Measurements from ENCODE around the gene NADK2. TPM values are rescaled to one million over a fixed set of nuclear protein-coding genes. Genes with fewer than 3 reads are reported as not detected.
A peak's percentile ranks its signal among the peaks of the same experiment; 100 is the strongest.

The NADK2 gene
- total and polyA plus RNA-seq, 10 of the 15 experiments (the other 5 are each of a cell fraction or from before 2014, with no cell fraction given): 2.4 to 9.0 (median 6.3) TPM

DNA sequence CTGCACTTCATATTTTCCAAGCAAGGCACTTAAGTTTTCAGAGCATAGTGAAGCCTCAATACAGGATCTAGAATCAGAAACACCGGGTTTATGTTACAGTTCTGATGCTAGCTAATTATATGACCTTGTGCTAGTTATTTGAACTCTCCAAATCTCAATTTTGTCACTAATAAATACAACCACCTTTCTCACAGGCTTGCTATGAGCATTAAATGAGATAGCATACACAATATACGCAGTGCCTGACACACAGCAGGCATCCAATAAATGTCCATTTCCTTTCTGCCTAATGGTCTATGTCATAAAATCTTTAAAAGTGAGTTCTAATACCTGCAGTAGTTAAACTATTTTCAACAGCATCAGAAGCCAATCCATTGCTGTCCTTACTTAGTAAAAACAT, 32.9 kb downstream of the NADK2 start:
- BruUV-seq (replicated peaks): no TSS peak
- H3K4me2 ChIP-seq (ENCODE audit: control insufficient read depth, insufficient read depth): no peak overlapping the region
- CTCF ChIA-PET: no interaction called here
- H3K4me3 ChIP-seq: no peak overlapping the region
- no peak overlapping the region for H3K27ac ChIP-seq (ENCODE audit: control insufficient read depth, insufficient read depth)
- H4K20me1 ChIP-seq (ENCODE audit: control insufficient read depth, insufficient read depth): no peaks in the 10 kb centered on the region
- H3K79me2 ChIP-seq (ENCODE audit: control insufficient read depth, insufficient read depth, low read length): no peaks in the 10 kb centered on the region
- in situ Hi-C loops (cut with MboI): no loop called here
- H3K9ac ChIP-seq (ENCODE audit: control insufficient read depth, insufficient read depth, low read length): no peak overlapping the region
- peak; percentile 83 for FAIRE-seq
- TF ChIP-seq, protein P1, sequence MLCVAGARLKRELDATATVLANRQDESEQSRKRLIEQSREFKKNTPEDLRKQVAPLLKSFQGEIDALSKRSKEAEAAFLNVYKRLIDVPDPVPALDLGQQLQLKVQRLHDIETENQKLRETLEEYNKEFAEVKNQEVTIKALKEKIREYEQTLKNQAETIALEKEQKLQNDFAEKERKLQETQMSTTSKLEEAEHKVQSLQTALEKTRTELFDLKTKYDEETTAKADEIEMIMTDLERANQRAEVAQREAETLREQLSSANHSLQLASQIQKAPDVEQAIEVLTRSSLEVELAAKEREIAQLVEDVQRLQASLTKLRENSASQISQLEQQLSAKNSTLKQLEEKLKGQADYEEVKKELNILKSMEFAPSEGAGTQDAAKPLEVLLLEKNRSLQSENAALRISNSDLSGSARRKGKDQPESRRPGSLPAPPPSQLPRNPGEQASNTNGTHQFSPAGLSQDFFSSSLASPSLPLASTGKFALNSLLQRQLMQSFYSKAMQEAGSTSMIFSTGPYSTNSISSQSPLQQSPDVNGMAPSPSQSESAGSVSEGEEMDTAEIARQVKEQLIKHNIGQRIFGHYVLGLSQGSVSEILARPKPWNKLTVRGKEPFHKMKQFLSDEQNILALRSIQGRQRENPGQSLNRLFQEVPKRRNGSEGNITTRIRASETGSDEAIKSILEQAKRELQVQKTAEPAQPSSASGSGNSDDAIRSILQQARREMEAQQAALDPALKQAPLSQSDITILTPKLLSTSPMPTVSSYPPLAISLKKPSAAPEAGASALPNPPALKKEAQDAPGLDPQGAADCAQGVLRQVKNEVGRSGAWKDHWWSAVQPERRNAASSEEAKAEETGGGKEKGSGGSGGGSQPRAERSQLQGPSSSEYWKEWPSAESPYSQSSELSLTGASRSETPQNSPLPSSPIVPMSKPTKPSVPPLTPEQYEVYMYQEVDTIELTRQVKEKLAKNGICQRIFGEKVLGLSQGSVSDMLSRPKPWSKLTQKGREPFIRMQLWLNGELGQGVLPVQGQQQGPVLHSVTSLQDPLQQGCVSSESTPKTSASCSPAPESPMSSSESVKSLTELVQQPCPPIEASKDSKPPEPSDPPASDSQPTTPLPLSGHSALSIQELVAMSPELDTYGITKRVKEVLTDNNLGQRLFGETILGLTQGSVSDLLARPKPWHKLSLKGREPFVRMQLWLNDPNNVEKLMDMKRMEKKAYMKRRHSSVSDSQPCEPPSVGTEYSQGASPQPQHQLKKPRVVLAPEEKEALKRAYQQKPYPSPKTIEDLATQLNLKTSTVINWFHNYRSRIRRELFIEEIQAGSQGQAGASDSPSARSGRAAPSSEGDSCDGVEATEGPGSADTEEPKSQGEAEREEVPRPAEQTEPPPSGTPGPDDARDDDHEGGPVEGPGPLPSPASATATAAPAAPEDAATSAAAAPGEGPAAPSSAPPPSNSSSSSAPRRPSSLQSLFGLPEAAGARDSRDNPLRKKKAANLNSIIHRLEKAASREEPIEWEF (IDR thresholded peaks at IDR 0.05; ENCODE audit: insufficient replicate concordance, low read depth, low read length): no peak
- TF ChIP-seq RB1 (IDR thresholded peaks at IDR 0.05; ENCODE audit: borderline replicate concordance) (no peak), NR2C1 (IDR thresholded peaks at IDR 0.05) (no peak), SPI1 (IDR thresholded peaks at IDR 0.05; ENCODE audit: borderline replicate concordance, insufficient read depth, low read depth, low read length) (no peak), BMI1 (IDR thresholded peaks at IDR 0.05; ENCODE audit: borderline replicate concordance) (no peak), NFYA (IDR thresholded peaks at IDR 0.05; ENCODE audit: borderline replicate concordance, low read depth, low read length) (no peak), PML (IDR thresholded peaks at IDR 0.05; ENCODE audit: low read length) (no peak), CBX5 (IDR thresholded peaks at IDR 0.05; ENCODE audit: low read depth) (no peak), GATAD2B (conservative IDR thresholded peaks at IDR 0.05; ENCODE audit: low read depth) (no peak), CREM (IDR thresholded peaks at IDR 0.05; ENCODE audit: low read depth) (no peak), LARP7 (IDR thresholded peaks at IDR 0.05) (no peak)
- TF ChIP-seq, protein P2, sequence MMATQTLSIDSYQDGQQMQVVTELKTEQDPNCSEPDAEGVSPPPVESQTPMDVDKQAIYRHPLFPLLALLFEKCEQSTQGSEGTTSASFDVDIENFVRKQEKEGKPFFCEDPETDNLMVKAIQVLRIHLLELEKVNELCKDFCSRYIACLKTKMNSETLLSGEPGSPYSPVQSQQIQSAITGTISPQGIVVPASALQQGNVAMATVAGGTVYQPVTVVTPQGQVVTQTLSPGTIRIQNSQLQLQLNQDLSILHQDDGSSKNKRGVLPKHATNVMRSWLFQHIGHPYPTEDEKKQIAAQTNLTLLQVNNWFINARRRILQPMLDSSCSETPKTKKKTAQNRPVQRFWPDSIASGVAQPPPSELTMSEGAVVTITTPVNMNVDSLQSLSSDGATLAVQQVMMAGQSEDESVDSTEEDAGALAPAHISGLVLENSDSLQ (IDR thresholded peaks at IDR 0.05): no peak
- TF ChIP-seq, protein P3, sequence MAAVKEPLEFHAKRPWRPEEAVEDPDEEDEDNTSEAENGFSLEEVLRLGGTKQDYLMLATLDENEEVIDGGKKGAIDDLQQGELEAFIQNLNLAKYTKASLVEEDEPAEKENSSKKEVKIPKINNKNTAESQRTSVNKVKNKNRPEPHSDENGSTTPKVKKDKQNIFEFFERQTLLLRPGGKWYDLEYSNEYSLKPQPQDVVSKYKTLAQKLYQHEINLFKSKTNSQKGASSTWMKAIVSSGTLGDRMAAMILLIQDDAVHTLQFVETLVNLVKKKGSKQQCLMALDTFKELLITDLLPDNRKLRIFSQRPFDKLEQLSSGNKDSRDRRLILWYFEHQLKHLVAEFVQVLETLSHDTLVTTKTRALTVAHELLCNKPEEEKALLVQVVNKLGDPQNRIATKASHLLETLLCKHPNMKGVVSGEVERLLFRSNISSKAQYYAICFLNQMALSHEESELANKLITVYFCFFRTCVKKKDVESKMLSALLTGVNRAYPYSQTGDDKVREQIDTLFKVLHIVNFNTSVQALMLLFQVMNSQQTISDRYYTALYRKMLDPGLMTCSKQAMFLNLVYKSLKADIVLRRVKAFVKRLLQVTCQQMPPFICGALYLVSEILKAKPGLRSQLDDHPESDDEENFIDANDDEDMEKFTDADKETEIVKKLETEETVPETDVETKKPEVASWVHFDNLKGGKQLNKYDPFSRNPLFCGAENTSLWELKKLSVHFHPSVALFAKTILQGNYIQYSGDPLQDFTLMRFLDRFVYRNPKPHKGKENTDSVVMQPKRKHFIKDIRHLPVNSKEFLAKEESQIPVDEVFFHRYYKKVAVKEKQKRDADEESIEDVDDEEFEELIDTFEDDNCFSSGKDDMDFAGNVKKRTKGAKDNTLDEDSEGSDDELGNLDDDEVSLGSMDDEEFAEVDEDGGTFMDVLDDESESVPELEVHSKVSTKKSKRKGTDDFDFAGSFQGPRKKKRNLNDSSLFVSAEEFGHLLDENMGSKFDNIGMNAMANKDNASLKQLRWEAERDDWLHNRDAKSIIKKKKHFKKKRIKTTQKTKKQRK (IDR thresholded peaks at IDR 0.05; ENCODE audit: low read depth, low read length): no peak
- TF ChIP-seq, protein P4, sequence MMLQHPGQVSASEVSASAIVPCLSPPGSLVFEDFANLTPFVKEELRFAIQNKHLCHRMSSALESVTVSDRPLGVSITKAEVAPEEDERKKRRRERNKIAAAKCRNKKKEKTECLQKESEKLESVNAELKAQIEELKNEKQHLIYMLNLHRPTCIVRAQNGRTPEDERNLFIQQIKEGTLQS (IDR thresholded peaks at IDR 0.05; ENCODE audit: borderline replicate concordance, extremely low read depth, low read depth, low read length): no peak
- H3K36me3 ChIP-seq (ENCODE audit: control insufficient read depth in 2 of 2, insufficient read depth in 2 of 2, low read length in 1 of 2): no peaks in the 10 kb centered on the region
- POLR2A ChIA-PET: no interaction called here
- WGBS (ENCODE audit: insufficient coverage, insufficient replicate concordance, low lambda C conversion rate, missing lambda C conversion rate): 92% methylated on average over 2 of the region's 2 CpGs
- no peak for DNase-seq (ENCODE audit: low read depth, low spot score)
- no peaks in the 10 kb centered on the region for H3K27me3 ChIP-seq (replicated peaks in 1 of 2; ENCODE audit: control insufficient read depth in 2 of 2, insufficient read depth in 2 of 2, low read length in 1 of 2)
- H3K4me1 ChIP-seq (ENCODE audit: control insufficient read depth, insufficient read depth, low read length): no peaks in the 10 kb centered on the region
- no peak for ATAC-seq
- SMC1A ChIA-PET (ENCODE audit: uncharacterized antibody, unreplicated experiment): interaction anchor here (2.2 kb wide), 1 partner anchor 8 kb away, joined by 7 read pairs; no protein-coding TSS in a partner anchor
- RAD21 ChIA-PET (ENCODE audit: unreplicated experiment): no interaction called here
- intact Hi-C loops (cut with micrococcal nuclease; ENCODE audit: unreplicated experiment): no loop called here
- H2AFZ ChIP-seq (ENCODE audit: control insufficient read depth, low read depth, low read length): no peak overlapping the region
- no peaks in the 10 kb centered on the region for H3K9me3 ChIP-seq (replicated peaks; ENCODE audit: control insufficient read depth, insufficient read depth, low read length)
